GM12878 (cell line): Measurements from ENCODE around the gene ZNF583. TPM values are rescaled to one million over a fixed set of nuclear protein-coding genes. Genes with fewer than 3 reads are reported as not detected.

ENCODE experiments used
- ATAC-seq: fragments of 200-7000 bp; cut with Tn5 transposase; 3 replicates; pipeline ENCODE4 v1.9.1; 2020; ENCODE audit warnings: mild to moderate bottlenecking, moderate library complexity
- BruUV-seq: library from RNA; stranded (reverse); fragments of 400-500 nt; replicated peaks from 2 replicates; lab custom pipeline; 2021; lab: Mats Ljungman, UMichigan
- CTCF ChIA-PET: fragments of 300-600 bp; sonication (Branson Sonifier 250); formaldehyde crosslinking; extraction: SDS; loops from one replicate; lab custom pipeline; 2021; ENCODE audit warnings: inconsistent platforms; lab: Yijun Ruan, JAX
- POLR2A ChIA-PET: fragments of 350-600 bp; formaldehyde crosslinking; extraction: SDS; loops from one replicate; lab custom pipeline; 2021; ENCODE audit warnings: inconsistent platforms; lab: Charles Lee
- RAD21 ChIA-PET: fragments of 300-600 bp; sonication (Branson Sonifier 250); formaldehyde crosslinking; loops from one replicate; lab custom pipeline; 2023; ENCODE audit warnings: antibody characterized with exemption; ENCODE audit not compliant: unreplicated experiment; lab: Charles Lee
- SMC1A ChIA-PET: fragments of 300-600 bp; sonication (Branson Sonifier 250); formaldehyde crosslinking; loops from one replicate; lab custom pipeline; 2023; ENCODE audit not compliant: unreplicated experiment, uncharacterized antibody; lab: Charles Lee
- DNase-seq: peaks from one replicate; pipeline ENCODE4 v3.0.0-alpha.2; 2011; ENCODE audit warnings: low read depth, low spot score
- FAIRE-seq: peaks from 3 replicates; lab custom pipeline; 2011; peaks lifted over from hg19 to GRCh38; lab: Jason Lieb, UNC
- H2AFZ ChIP-seq: 2 replicates; pipeline ENCODE4 v1.6.0; 2011; ENCODE audit warnings: low read depth, low read length, control low read depth; ENCODE audit not compliant: control insufficient read depth
- H3K27ac ChIP-seq: 2 replicates; pipeline ENCODE4 v1.5.1; 2011; ENCODE audit warnings: control low read depth; ENCODE audit not compliant: control insufficient read depth, insufficient read depth
- H3K27me3 ChIP-seq, 2 experiments: replicated peaks in 1 of 2; 2 replicates each; pipeline versions ENCODE4 v1.6.0 to v1.6.1; 2011; ENCODE audit warnings: low read length in 1 of 2; ENCODE audit not compliant: control insufficient read depth in 2 of 2, insufficient read depth in 2 of 2
- H3K36me3 ChIP-seq, 2 experiments: 2 replicates each; pipeline ENCODE4 v1.5.1; 2011; ENCODE audit warnings: low read length in 1 of 2; ENCODE audit not compliant: control insufficient read depth in 2 of 2, insufficient read depth in 2 of 2
- H3K4me1 ChIP-seq: 2 replicates; pipeline ENCODE4 v1.6.1; 2011; ENCODE audit warnings: mild to moderate bottlenecking, low read length, moderate library complexity, mixed read lengths; ENCODE audit not compliant: control insufficient read depth, insufficient read depth
- H3K4me2 ChIP-seq: 2 replicates; pipeline ENCODE4 v1.6.0; 2011; ENCODE audit warnings: control low read depth; ENCODE audit not compliant: control insufficient read depth, insufficient read depth
- H3K4me3 ChIP-seq: fragments of 200-600 bp; sonication (generic); 2 replicates; pipeline ENCODE4 v1.5.1; 2016
- H3K79me2 ChIP-seq: 2 replicates; pipeline ENCODE4 v1.6.0; 2011; ENCODE audit warnings: low read length; ENCODE audit not compliant: control insufficient read depth, insufficient read depth
- H3K9ac ChIP-seq: 2 replicates; pipeline ENCODE4 v1.8.0; 2011; ENCODE audit warnings: low read length, control low read depth, mixed read lengths; ENCODE audit not compliant: control insufficient read depth, insufficient read depth
- H3K9me3 ChIP-seq: replicated peaks from 3 replicates; pipeline ENCODE4 v1.5.1; 2011; ENCODE audit warnings: mild to moderate bottlenecking, low read length; ENCODE audit not compliant: control insufficient read depth, insufficient read depth
- H4K20me1 ChIP-seq: 2 replicates; pipeline ENCODE4 v1.6.0; 2011; ENCODE audit not compliant: control insufficient read depth, insufficient read depth
- E4F1 ChIP-seq: fragments of 450-650 bp; IDR thresholded peaks from 2 replicates; pipeline ENCODE4 v1.6.1; 2018; ENCODE audit warnings: borderline replicate concordance, mild to moderate bottlenecking; ENCODE audit not compliant: partially characterized antibody
- EED ChIP-seq: sonication (generic); IDR thresholded peaks from 2 replicates; pipeline ENCODE4 v1.6.1; 2016; ENCODE audit warnings: antibody characterized with exemption, low read depth
- IKZF2 ChIP-seq, 2 experiments: fragments of 450-650 bp; IDR thresholded peaks; 2 replicates each; pipeline ENCODE4 v1.6.1; 2017; ENCODE audit warnings: mild to moderate bottlenecking in 2 of 2, moderate library complexity in 2 of 2
- KDM1A ChIP-seq: fragments of 200-600 bp; sonication (generic); IDR thresholded peaks from 2 replicates; pipeline ENCODE4 v1.6.1; 2016; ENCODE audit warnings: borderline replicate concordance
- PAX5 ChIP-seq: IDR thresholded peaks from 2 replicates; pipeline ENCODE4 v1.6.1; 2011; ENCODE audit warnings: low read depth, low read length, borderline replicate concordance
- PML ChIP-seq: IDR thresholded peaks from 2 replicates; pipeline ENCODE4 v1.6.1; 2012; ENCODE audit warnings: low read length, inconsistent platforms
- SMARCA5 ChIP-seq: fragments of 450-650 bp; IDR thresholded peaks from 2 replicates; pipeline ENCODE4 v1.6.1; 2017; ENCODE audit warnings: mild to moderate bottlenecking
- WGBS: methylation state at CpG from one replicate; pipeline ENCODE4 v1.1.6; 2016; ENCODE audit warnings: low lambda C conversion rate; ENCODE audit not compliant: insufficient replicate concordance, insufficient coverage; ENCODE audit errors: missing lambda C conversion rate; 5-methylcytosine and 5-hydroxymethylcytosine counted together
- in situ Hi-C: fragments of 300-500 bp; cut with MboI; formaldehyde crosslinking; loops from 9 replicates; pipeline ENCODE4 v1.14.3; 2018; ENCODE audit warnings: mixed read lengths
- intact Hi-C: fragments of 100-400 bp; cut with micrococcal nuclease; formaldehyde crosslinking; loops from one replicate; pipeline ENCODE4 v1.14.2; 2022; ENCODE audit not compliant: unreplicated experiment
- polyA plus RNA-seq, 11 experiments: library from polyadenylated mRNA; depleted of rRNA in 4 of 11; unstranded in 6 of 11; stranded (reverse) in 5 of 11; fragments of >200 nt; fragmentation: Nextera tagmentation in 4 of 11; fragmentation: Illumina TruSeq in 1 of 11; extraction: Ambion mirVana in 4 of 11; extraction: Trizol in 1 of 11; gene quantifications; 1 replicate in 1 of 11; 2 replicates in 10 of 11; pipeline versions ENCODE4 v1.2.1 to v1.2.3, GENCODE V29; 2011 to 2016; ENCODE audit warnings: inconsistent platforms in 2 of 11, missing spikeins in 2 of 11, low read depth in 1 of 11
- total RNA-seq, 4 experiments: library from RNA; depleted of rRNA in 3 of 4; stranded (reverse); fragments of >200 nt in 3 of 4; fragmentation: Illumina TruSeq in 1 of 4; extraction: Trizol in 1 of 4; gene quantifications; 2 replicates each; pipeline versions ENCODE4 v1.2.1 to v1.2.3, GENCODE V29; 2013 to 2021

ZNF583 gene
- total and polyA plus RNA-seq, 10 of the 15 experiments (the other 5 are each of a cell fraction or from before 2014, with no cell fraction given): 0.40 to 3.1 (median 1.4) TPM

- Histone ChIP-seq H3K79me2 (peaks cover 5% of the 10 kb centered on the region; the same call in 1 of the 2 replicates), H3K9ac (peak overlapping the region; percentile 90), H3K9me3 (peaks cover 8% of the 10 kb centered on the region; the same call in 2 of the 3 replicates), H3K4me1 (peaks cover 3% of the 10 kb centered on the region), H3K27me3 (no peaks in the 10 kb centered on the region), H3K4me2 (peak overlapping the region; percentile 95), H2AFZ (peak overlapping the region; percentile 98), H3K4me3 (peak overlapping the region; percentile 95), H3K27ac (peak overlapping the region; percentile 2; the same call in 1 of the 2 replicates), H4K20me1 (no peaks in the 10 kb centered on the region), H3K36me3 (no peaks in the 10 kb centered on the region)
- SMC1A ChIA-PET: no interaction called here
- 61% methylated on average over 9 of the region's 9 CpGs for WGBS
- CTCF ChIA-PET: no interaction called here
- in situ Hi-C loops (no loop called here), intact Hi-C loops (no loop called here)
- TF ChIP-seq PAX5: no peak
- TF ChIP-seq EED: no peak
- no peak for TF ChIP-seq SMARCA5
- 0 out of 4 replicates have a peak, but pooled peaks of 1 of the 2 experiments have one; percentile 4 for TF ChIP-seq IKZF2 (IDR thresholded peaks at IDR 0.05)
- no peak for TF ChIP-seq PML
- TF ChIP-seq E4F1: no peak
- no peak for TF ChIP-seq KDM1A
- ATAC-seq (no peak), DNase-seq (no peak), FAIRE-seq (no peak)
- RAD21 ChIA-PET: no interaction called here
- no TSS peak for BruUV-seq
- POLR2A ChIA-PET: no interaction called here
Observed at GRCh38 chr19:56404705-56405056, 549 bp downstream of the ZNF583 start.
